ENCODE measurements around the gene ELFN1. TPM values are rescaled to one million over a fixed set of nuclear protein-coding genes. Genes with fewer than 3 reads are reported as not detected.

The ELFN1 gene
- total and polyA plus RNA-seq, 2 donors from 2014 or later, result 3.5 to 3.8 TPM

DNA sequence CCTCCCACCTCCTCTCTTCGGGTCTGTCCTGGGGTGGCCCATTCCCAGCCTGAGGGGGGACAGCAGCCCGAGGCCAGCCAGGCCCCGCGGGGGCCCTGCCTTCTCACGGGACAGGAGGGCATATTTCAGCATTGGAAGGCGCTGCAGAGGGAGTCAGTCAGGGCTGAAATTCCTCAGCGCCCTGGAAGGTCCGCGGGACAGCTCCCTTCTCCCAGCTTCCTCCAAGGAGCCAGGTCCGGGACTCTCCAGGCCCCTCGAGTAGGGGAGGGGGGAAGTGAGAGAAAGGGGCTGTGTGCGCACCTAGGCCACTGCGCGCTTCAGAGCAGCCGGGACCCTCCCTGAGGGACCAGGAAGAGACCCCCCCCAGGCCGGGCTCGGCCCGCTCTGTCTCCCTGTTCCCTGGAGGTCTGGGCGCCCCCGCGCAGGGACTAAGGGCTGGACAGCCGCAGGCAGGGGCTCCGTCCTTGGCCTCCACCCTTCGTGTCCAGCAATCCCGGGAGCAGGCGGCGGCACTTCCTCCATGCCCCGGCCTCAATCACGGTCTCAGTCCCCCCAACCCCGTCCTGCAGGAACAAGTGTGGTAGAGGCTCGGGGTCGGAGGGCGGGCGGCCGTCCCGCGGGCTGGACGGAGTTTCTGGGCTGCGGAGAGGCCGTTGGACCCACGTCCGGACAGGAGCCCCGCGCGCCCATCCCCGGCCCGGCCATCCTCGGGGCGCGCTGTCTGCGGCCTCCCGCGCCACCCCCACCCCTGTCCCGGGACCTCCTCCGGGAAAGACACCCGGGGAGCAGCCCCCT lies 6.0 kb upstream of the ELFN1 start:
- intact Hi-C loops (cut with DNase I), result no loop called here
- H3K9ac ChIP-seq (ENCODE audit: low read length in 3 of 3), result no peak overlapping the region
- H3K27ac ChIP-seq (ENCODE audit: low read depth in 2 of 2, low read length in 2 of 2), result no peak overlapping the region
- H3K27me3 ChIP-seq (ENCODE audit: control insufficient read depth, insufficient read depth, low read length), result no peaks in the 10 kb centered on the region
- TF ChIP-seq, protein P1, sequence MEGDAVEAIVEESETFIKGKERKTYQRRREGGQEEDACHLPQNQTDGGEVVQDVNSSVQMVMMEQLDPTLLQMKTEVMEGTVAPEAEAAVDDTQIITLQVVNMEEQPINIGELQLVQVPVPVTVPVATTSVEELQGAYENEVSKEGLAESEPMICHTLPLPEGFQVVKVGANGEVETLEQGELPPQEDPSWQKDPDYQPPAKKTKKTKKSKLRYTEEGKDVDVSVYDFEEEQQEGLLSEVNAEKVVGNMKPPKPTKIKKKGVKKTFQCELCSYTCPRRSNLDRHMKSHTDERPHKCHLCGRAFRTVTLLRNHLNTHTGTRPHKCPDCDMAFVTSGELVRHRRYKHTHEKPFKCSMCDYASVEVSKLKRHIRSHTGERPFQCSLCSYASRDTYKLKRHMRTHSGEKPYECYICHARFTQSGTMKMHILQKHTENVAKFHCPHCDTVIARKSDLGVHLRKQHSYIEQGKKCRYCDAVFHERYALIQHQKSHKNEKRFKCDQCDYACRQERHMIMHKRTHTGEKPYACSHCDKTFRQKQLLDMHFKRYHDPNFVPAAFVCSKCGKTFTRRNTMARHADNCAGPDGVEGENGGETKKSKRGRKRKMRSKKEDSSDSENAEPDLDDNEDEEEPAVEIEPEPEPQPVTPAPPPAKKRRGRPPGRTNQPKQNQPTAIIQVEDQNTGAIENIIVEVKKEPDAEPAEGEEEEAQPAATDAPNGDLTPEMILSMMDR (IDR thresholded peaks at IDR 0.05; ENCODE audit: borderline replicate concordance, extremely low read depth, insufficient read depth), result no peak
- FAIRE-seq (no peak), DNase-seq (peak in 4 of 5 donors; percentile 38 to 77 (median 55))
- H3K36me3 ChIP-seq (ENCODE audit: control insufficient read depth in 2 of 3, insufficient read depth in 3 of 3, low read length in 3 of 3), result no peaks in the 10 kb centered on the region
- no peaks in the 10 kb centered on the region for H3K9me3 ChIP-seq (ENCODE audit: control insufficient read depth in 2 of 3, insufficient read depth in 1 of 3, low read length in 3 of 3)
- no peak overlapping the region for H3K4me3 ChIP-seq (ENCODE audit: low read length in 3 of 3)
- H3K4me1 ChIP-seq (ENCODE audit: control insufficient read depth in 2 of 3, insufficient read depth in 2 of 3, low read depth in 1 of 3, low read length in 3 of 3), result peaks cover 0 to 10% (median 0%) of the 10 kb centered on the region in 3 donors

DNA sequence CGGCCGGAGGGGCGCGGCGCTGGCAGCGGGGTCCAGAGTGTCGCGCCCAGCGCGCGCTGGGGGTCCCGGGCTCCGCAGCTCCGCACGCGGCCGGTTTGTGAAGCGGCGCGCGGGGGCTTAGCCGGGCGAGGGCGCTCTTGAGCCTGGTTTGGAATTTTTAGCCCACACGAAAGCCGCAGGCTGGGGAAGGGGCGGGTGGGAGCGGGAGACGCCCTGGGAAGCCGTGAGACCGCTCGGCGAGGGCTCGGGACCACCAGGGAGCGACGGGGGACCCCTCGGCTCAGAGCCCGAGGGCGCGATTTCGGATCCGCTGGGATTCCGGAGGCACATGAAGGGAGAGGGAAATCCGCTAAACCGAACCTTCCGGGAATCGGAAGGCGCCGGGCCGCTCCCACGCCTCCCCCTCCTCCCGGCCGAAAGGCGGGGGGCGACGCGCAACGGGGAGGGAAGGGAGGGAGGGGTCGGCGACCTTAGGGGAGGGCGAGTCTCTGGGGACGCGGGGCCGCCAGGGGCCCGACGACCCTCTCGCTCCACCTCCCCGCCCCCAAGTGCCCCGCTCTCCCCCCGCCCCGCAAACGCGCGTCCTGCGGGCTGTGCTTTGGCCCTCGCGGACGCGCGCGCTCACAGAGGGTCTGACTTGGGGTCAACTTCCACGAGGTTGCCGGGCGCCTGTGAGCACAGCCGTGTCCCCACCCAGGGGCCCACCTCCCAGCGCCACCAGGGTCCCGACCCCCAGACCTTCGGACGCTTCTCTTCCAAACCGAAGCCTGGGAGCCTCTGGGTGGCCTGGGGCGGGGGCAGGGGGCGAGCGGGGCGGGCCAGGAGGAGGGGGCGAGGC lies 5.1 kb upstream of the ELFN1 start:
- TF ChIP-seq, protein P1 (IDR thresholded peaks at IDR 0.05; ENCODE audit: borderline replicate concordance, extremely low read depth, insufficient read depth), result peak; percentile 93
- Histone ChIP-seq H3K27me3 (ENCODE audit: control insufficient read depth, insufficient read depth, low read length) (no peaks in the 10 kb centered on the region), H3K4me1 (ENCODE audit: control insufficient read depth in 2 of 3, insufficient read depth in 2 of 3, low read depth in 1 of 3, low read length in 3 of 3) (peaks cover 0 to 10% (median 0%) of the 10 kb centered on the region in 3 donors), H3K9me3 (ENCODE audit: control insufficient read depth in 2 of 3, insufficient read depth in 1 of 3, low read length in 3 of 3) (no peaks in the 10 kb centered on the region), H3K36me3 (ENCODE audit: control insufficient read depth in 2 of 3, insufficient read depth in 3 of 3, low read length in 3 of 3) (no peaks in the 10 kb centered on the region), H3K9ac (ENCODE audit: low read length in 3 of 3) (no peak overlapping the region), H3K4me3 (ENCODE audit: low read length in 3 of 3) (peak overlapping the region in 1 of 3 donors; percentile 37), H3K27ac (ENCODE audit: low read depth in 2 of 2, low read length in 2 of 2) (no peak overlapping the region)
- intact Hi-C loops (cut with DNase I), result no loop called here
- DNase-seq, result peak; percentile 83 to 94 (median 92)
- FAIRE-seq, result no peak

DNA sequence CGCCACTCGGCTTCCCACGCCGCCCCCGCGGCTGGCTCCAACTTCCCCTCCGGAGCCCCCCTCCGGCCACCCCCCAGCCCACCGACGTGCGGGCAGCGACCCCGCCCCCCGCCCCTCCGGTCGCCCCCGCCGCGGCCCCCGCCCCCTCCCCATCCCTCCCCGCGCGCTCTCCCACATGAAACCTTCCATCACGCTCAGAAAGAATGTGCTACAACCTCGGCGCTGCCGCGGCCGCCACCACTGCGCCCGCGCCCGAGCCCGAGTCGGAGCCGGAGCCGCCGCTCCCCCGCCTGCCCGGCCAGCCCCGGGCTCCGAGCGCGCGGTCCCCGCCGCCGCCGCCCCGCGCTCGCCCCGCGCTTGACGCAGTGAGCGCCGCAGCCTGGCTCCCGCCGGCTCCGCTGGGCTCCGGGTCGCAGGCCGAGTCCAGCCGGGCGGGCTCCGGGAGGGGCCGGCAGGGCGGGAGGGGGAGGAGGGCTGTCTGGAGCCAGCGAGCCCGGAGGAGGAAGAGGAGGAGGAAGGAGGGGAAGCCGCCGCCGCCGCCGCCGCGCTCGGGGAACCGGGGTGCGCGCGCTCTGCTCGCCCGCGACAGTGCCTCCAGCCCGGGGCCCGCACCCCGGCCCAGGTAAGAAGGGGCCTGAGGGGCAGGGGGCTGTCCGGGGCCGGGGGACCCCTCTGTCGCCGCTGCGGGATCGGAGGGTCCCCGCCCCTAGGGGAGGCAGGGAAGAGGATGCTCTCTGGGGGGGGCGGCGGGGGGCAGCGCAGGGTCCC lies 4.3 kb upstream of the ELFN1 start:
- no peak overlapping the region for H3K9ac ChIP-seq (ENCODE audit: low read length in 3 of 3)
- H3K4me3 ChIP-seq (ENCODE audit: low read length in 3 of 3), result no peak overlapping the region
- no peak overlapping the region for H3K27ac ChIP-seq (ENCODE audit: low read depth in 2 of 2, low read length in 2 of 2)
- H3K4me1 ChIP-seq (ENCODE audit: control insufficient read depth in 2 of 3, insufficient read depth in 2 of 3, low read depth in 1 of 3, low read length in 3 of 3), result peaks cover 0 to 10% (median 0%) of the 10 kb centered on the region in 3 donors
- DNase-seq (peak; percentile 48 to 80 (median 68)), FAIRE-seq (no peak)
- H3K36me3 ChIP-seq (ENCODE audit: control insufficient read depth in 2 of 3, insufficient read depth in 3 of 3, low read length in 3 of 3), result no peaks in the 10 kb centered on the region
- no peaks in the 10 kb centered on the region for H3K27me3 ChIP-seq (ENCODE audit: control insufficient read depth, insufficient read depth, low read length)
- intact Hi-C loops (cut with DNase I), result no loop called here
- no peaks in the 10 kb centered on the region for H3K9me3 ChIP-seq (ENCODE audit: control insufficient read depth in 2 of 3, insufficient read depth in 1 of 3, low read length in 3 of 3)
- TF ChIP-seq, protein P1 (IDR thresholded peaks at IDR 0.05; ENCODE audit: borderline replicate concordance, extremely low read depth, insufficient read depth), result no peak

All from kidney (tissue), 14 donors.